GM12872 (cell line): ENCODE data around the gene RBM3.

Experiments
- CTCF ChIP-seq: IDR thresholded peaks from 3 replicates; pipeline ENCODE4 v1.5.1; 2011; ENCODE audit warnings: low read depth, mild to moderate bottlenecking, low read length, moderate library complexity; ENCODE audit not compliant: insufficient read depth

Gene RBM3

DNA sequence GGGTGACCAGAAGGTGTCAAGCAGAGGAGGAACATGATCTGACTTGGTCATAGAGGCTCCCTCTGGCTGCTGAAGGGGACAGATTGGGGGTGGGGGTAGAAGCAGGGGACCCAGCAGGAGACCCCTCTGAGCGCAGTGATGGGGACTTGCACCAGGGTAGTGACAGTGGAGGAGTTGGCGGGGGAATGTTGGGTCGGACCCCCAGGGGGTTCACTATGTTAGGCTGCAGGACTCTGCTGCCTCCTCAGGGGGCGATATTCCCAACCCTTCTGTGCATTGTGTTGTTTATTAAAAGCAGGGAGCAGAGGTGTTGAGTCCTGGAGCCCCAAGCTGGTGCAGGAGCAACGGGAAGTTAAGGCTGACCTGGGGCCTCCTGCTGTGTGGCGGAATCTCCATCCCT, 31.8 kb downstream of the RBM3 start:
- no peak for TF ChIP-seq CTCF

GRCh38 chrX:48611703-48612102, 37.4 kb downstream of the RBM3 start:
- no peak for TF ChIP-seq CTCF

- no peak for TF ChIP-seq CTCF
Observed at GRCh38 chrX:48613502-48614160, 39.3 kb downstream of the RBM3 start.

- no peak for TF ChIP-seq CTCF
Observed at GRCh38 chrX:48616576-48616975, 42.3 kb downstream of the RBM3 start.

GRCh38 chrX:48617542-48618340, 43.5 kb downstream of the RBM3 start:
- TF ChIP-seq CTCF: no peak

GRCh38 chrX:48626401-48627298, 52.4 kb downstream of the RBM3 start:
- TF ChIP-seq CTCF: no peak
